NCI-H128 (cell line): ENCODE measurements around the gene TIMM9.
"Not testable (repeated sequence)": the region's sequence is repeated elsewhere in the genome, so short reads cannot be mapped to it uniquely, and the experiment has no call there.

Experiments
- DNase-seq: peaks from one replicate; lab custom pipeline; 2025; ENCODE audit not compliant: unreplicated experiment; lab: John Stamatoyannopoulos, UW

The TIMM9 gene

GRCh38 chr14:58427281-58428117 lies at the start of gene TIMM9, which contains the start of gene KIAA0586:
Gene TIMM9, minus strand, starts transcription at chr14:58427531. Its CDS starts 15,586 bp downstream, at chr14:58411945.
Gene KIAA0586, plus strand, starts transcription at chr14:58427719. Its CDS starts 546 bp downstream, at chr14:58428265.
- peak; percentile 96 for DNase-seq

- no peak for DNase-seq
These were observed 49.0 kb upstream of the TIMM9 start for GRCh38 chr14:58476320-58476719.

GRCh38 chr14:58469309-58469708 lies 42.0 kb upstream of the TIMM9 start:
- no peak for DNase-seq

GRCh38 chr14:58467575-58467974 lies 40.2 kb upstream of the TIMM9 start:
- DNase-seq: no peak

- no peak for DNase-seq
These were observed 39.1 kb upstream of the TIMM9 start for GRCh38 chr14:58466459-58466858.

- DNase-seq: no peak
These were observed 38.1 kb upstream of the TIMM9 start for GRCh38 chr14:58465421-58465820.

GRCh38 chr14:58464652-58465051 lies 37.3 kb upstream of the TIMM9 start:
- DNase-seq: no peak

GRCh38 chr14:58463147-58463546 lies 35.8 kb upstream of the TIMM9 start:
- DNase-seq: no peak

- no peak for DNase-seq
These were observed 33.4 kb upstream of the TIMM9 start for GRCh38 chr14:58460772-58461171.

GRCh38 chr14:58455593-58456265 lies 28.4 kb upstream of the TIMM9 start:
- no peak for DNase-seq

- DNase-seq: no peak
These were observed 17.3 kb upstream of the TIMM9 start for GRCh38 chr14:58444627-58445026.

- DNase-seq: no peak
These were observed 12.1 kb upstream of the TIMM9 start for GRCh38 chr14:58439476-58439875.

- no peak for DNase-seq
These were observed 2.8 kb upstream of the TIMM9 start for GRCh38 chr14:58430156-58430555.

GRCh38 chr14:58428118-58428683 lies 870 bp upstream of the TIMM9 start:
- no peak for DNase-seq

GRCh38 chr14:58426670-58427280 lies 556 bp downstream of the TIMM9 start:
- DNase-seq: peak; percentile 48

- not testable (repeated sequence) for DNase-seq
These were observed 10.4 kb downstream of the TIMM9 start for GRCh38 chr14:58416934-58417333.

GRCh38 chr14:58415636-58416547 lies 11.4 kb downstream of the TIMM9 start:
- no peak for DNase-seq

- no peak for DNase-seq
These were observed 12.5 kb downstream of the TIMM9 start for GRCh38 chr14:58414845-58415244.

- no peak for DNase-seq
These were observed 18.6 kb downstream of the TIMM9 start for GRCh38 chr14:58408681-58409215.

- DNase-seq: no peak
These were observed 25.7 kb downstream of the TIMM9 start for GRCh38 chr14:58401587-58401986.
